ENCODE data around the gene ZNF687.

DNA sequence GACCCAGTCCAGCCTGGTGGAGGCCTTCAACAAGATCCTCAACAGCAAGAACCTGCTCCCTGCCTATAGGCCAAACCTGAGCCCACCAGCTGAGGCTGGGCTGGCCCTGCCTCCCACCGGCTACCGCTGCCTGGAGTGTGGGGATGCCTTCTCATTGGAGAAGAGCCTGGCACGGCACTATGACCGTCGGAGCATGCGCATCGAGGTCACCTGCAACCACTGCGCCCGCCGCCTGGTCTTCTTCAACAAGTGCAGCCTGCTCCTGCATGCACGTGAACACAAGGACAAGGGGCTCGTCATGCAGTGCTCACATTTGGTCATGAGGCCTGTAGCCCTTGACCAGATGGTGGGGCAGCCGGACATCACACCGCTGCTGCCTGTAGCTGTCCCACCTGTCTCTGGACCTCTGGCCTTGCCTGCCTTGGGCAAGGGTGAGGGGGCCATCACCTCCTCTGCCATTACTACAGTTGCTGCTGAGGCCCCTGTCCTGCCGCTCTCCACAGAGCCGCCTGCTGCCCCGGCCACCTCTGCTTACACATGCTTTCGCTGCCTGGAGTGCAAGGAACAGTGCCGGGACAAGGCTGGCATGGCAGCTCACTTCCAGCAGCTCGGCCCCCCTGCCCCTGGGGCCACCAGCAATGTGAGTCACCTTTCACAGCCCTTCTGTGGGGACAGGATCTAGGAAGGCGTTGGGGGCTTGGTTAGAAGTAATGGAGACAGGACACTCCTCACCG, 5.8 kb downstream of the ZNF687 start:
- TF ChIP-seq, protein P1, sequence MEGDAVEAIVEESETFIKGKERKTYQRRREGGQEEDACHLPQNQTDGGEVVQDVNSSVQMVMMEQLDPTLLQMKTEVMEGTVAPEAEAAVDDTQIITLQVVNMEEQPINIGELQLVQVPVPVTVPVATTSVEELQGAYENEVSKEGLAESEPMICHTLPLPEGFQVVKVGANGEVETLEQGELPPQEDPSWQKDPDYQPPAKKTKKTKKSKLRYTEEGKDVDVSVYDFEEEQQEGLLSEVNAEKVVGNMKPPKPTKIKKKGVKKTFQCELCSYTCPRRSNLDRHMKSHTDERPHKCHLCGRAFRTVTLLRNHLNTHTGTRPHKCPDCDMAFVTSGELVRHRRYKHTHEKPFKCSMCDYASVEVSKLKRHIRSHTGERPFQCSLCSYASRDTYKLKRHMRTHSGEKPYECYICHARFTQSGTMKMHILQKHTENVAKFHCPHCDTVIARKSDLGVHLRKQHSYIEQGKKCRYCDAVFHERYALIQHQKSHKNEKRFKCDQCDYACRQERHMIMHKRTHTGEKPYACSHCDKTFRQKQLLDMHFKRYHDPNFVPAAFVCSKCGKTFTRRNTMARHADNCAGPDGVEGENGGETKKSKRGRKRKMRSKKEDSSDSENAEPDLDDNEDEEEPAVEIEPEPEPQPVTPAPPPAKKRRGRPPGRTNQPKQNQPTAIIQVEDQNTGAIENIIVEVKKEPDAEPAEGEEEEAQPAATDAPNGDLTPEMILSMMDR (IDR thresholded peaks at IDR 0.05; ENCODE audit: borderline replicate concordance, extremely low read depth, low read length, poor library complexity, severe bottlenecking) = no peak
- no peak for TF ChIP-seq EZH2 (IDR thresholded peaks at IDR 0.05; ENCODE audit: borderline replicate concordance, low read depth, low read length, severe bottlenecking)
